Lower leg skin (tissue), 4 donors: ENCODE results near the gene PTH2R. TPM values are rescaled to one million over a fixed set of nuclear protein-coding genes. Genes with fewer than 3 reads are reported as not detected.
"Not testable (repeated sequence)": the region's sequence is repeated elsewhere in the genome, so short reads cannot be mapped to it uniquely, and the experiment has no call there.

ENCODE experiments used
- DNase-seq, 2 donors: peaks; one replicate each; pipeline ENCODE4 v3.0.0-alpha.2; 2019; ENCODE audit warnings: low spot score in 2 of 2
- H3K4me3 ChIP-seq: fragments of 200-600 bp; sonication (generic); 2 replicates; pipeline ENCODE4 v1.5.1; 2017; ENCODE audit warnings: mild to moderate bottlenecking, low read depth; ENCODE audit not compliant: poor library complexity, severe bottlenecking
- POLR2A ChIP-seq, 2 donors: fragments of 450-650 bp; IDR thresholded peaks; one replicate each; pipeline ENCODE4 v1.6.1; 2016 to 2017; ENCODE audit warnings: antibody characterized with exemption in 2 of 2, mild to moderate bottlenecking in 1 of 2, moderate library complexity in 1 of 2
- WGBS, 2 donors: methylation state at CpG; one replicate each; pipeline ENCODE4 v1.1.5; 2018; 5-methylcytosine and 5-hydroxymethylcytosine counted together
- intact Hi-C: fragments of 100-400 bp; cut with DNase I; formaldehyde crosslinking; loops from one replicate; pipeline ENCODE4 v1.15.0; 2023; ENCODE audit warnings: low total_unique reads
- total RNA-seq, 4 donors: library from RNA; depleted of rRNA; stranded (reverse); fragments of >200 nt; gene quantifications; one replicate each; pipeline ENCODE4 v1.1.0, GENCODE V29; 2016
- TF ChIP-seq, protein P1 (sequence below), 3 donors: fragments of 450-650 bp; IDR thresholded peaks; one replicate each; pipeline ENCODE4 v1.5.1; 2016; ENCODE audit warnings: antibody characterized with exemption in 3 of 3, mild to moderate bottlenecking in 3 of 3, moderate library complexity in 2 of 3

PTH2R gene
- total RNA-seq, 4 donors from 2014 or later: 0.25 to 0.29 TPM; not detected in 2

DNA sequence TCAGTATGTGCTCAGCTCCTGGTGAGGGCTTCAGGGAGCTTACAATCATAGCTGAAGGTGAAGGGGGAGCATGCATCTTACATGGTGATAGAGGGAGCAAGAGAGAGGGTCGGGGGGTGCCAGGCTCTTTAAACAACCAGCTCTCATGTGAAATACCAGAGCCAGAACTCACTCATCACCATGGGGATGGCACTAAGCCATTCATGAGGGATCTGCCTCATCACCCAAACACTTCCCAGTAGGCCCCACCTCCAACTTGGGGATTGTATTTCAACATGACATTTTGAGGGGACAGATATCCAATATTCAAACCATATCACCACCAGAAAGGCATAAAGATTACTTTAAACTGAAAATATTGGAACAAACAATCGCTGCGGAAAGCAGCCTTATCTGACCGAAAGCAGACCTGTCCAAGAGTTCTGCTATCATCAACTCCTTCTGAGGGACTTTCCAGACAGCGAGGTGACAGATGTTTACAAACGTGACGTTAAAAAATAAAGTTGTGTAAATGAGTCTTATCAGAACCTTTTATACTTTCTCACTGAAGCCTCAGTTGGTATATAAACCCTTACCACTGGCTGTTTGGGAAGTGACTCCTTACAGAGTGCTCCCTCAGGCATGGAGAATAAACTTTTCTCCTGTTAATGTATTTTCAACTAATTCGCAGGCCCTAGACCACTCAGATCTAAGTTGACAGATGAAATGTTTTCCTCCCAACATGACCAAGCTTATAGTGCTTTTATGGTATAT is 35.5 kb upstream of the PTH2R start:
- DNase-seq: no peak
- intact Hi-C loops: no loop called here
- TF ChIP-seq POLR2A (IDR thresholded peaks at IDR 0.05): no peak
- TF ChIP-seq, protein P1, sequence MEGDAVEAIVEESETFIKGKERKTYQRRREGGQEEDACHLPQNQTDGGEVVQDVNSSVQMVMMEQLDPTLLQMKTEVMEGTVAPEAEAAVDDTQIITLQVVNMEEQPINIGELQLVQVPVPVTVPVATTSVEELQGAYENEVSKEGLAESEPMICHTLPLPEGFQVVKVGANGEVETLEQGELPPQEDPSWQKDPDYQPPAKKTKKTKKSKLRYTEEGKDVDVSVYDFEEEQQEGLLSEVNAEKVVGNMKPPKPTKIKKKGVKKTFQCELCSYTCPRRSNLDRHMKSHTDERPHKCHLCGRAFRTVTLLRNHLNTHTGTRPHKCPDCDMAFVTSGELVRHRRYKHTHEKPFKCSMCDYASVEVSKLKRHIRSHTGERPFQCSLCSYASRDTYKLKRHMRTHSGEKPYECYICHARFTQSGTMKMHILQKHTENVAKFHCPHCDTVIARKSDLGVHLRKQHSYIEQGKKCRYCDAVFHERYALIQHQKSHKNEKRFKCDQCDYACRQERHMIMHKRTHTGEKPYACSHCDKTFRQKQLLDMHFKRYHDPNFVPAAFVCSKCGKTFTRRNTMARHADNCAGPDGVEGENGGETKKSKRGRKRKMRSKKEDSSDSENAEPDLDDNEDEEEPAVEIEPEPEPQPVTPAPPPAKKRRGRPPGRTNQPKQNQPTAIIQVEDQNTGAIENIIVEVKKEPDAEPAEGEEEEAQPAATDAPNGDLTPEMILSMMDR (IDR thresholded peaks at IDR 0.05): no peak
- H3K4me3 ChIP-seq: no peak overlapping the region
- WGBS, 2 donors: 82 to 87% methylated on average over 8 of the region's 8 CpGs

GRCh38 chr2:208371634-208371935 is 35.0 kb upstream of the PTH2R start:
- TF ChIP-seq, protein P1 (IDR thresholded peaks at IDR 0.05): no peak
- TF ChIP-seq POLR2A (IDR thresholded peaks at IDR 0.05): no peak
- 41 to 43% methylated on average over 1 of the region's 1 CpG for WGBS, 2 donors
- no peak overlapping the region for H3K4me3 ChIP-seq
- DNase-seq: no peak
- intact Hi-C loops: no loop called here

- 48 to 49% methylated on average over 2 of the region's 2 CpGs for WGBS, 2 donors
- H3K4me3 ChIP-seq: no peak overlapping the region
- intact Hi-C loops: no loop called here
- TF ChIP-seq, protein P1 (IDR thresholded peaks at IDR 0.05): no peak
- TF ChIP-seq POLR2A (IDR thresholded peaks at IDR 0.05): no peak
- DNase-seq: peak in 1 of 2 donors; percentile 33
Observed at GRCh38 chr2:208373460-208374089, 33.0 kb upstream of the PTH2R start.

DNA sequence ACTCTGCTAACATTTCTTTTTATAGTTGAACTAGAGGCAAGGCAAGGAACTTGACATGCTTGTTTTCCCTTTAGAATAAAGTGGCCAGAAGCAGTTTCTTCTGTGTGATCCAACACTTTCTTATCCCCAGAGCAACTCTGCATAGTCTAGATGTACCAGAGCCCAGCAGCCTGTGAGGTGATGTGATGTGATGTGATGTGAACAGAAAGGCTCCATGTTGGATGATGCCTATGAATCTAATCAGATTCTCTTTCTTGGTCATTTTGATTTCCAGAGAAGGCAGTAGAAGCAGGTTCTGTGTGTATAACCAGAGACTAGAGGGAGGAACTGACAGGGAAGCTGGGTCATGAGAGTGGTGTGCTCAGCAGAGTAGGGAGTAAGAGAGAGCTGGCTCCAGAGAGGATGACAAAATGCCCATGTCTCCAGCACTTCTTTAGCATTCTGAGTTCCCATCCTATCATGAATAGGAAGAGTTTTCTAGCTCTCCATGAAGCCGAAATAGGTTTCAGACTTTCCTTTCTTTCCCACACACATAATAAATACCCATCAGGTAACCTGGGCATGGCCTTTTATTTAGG is 31.0 kb upstream of the PTH2R start:
- intact Hi-C loops: no loop called here
- TF ChIP-seq POLR2A (IDR thresholded peaks at IDR 0.05): no peak
- TF ChIP-seq, protein P1 (IDR thresholded peaks at IDR 0.05): no peak
- WGBS, 2 donors: 75 to 77% methylated on average over 1 of the region's 1 CpG
- DNase-seq: no peak
- no peak overlapping the region for H3K4me3 ChIP-seq

- H3K4me3 ChIP-seq, DNase-seq, intact Hi-C loops: not testable (repeated sequence)
- 97 to 100% methylated on average over 5 to 11 of the region's 40 CpGs for WGBS, 2 donors
Observed at GRCh38 chr2:208377344-208377860, 29.2 kb upstream of the PTH2R start.

GRCh38 chr2:208379192-208379591 is 27.4 kb upstream of the PTH2R start:
- intact Hi-C loops: no loop called here
- no peak for DNase-seq
- TF ChIP-seq, protein P1 (IDR thresholded peaks at IDR 0.05): no peak
- TF ChIP-seq POLR2A (IDR thresholded peaks at IDR 0.05): no peak
- H3K4me3 ChIP-seq: no peak overlapping the region
- WGBS, 2 donors: 88 to 92% methylated on average over 3 of the region's 3 CpGs
